A204.1 (cell line): ENCODE measurements around the gene MGAM2.
A peak's percentile ranks its signal among the peaks of the same experiment; 100 is the strongest.

Source experiments
- FAIRE-seq: peaks from 2 replicates; lab custom pipeline; 2012; peaks lifted over from hg19 to GRCh38; lab: Jason Lieb, UNC

Gene MGAM2

DNA sequence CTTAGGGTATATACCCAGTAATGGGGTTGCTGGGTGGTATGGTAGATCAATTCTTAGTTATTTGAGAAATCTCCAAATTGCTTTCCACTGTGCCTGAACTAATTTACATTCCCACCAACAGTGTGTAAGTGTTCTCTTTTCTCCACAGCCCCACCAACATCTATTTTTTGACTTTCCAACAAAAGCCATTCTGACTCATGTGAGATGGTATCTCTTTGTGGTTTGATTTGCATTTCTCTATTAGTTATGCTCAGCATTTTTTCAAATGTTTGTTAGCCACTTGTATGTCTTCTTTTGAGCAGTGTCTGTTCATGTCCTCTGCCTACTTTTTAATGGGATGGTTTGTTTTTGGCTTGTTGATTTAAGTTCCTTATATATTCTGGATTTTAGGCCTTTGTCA is 66.4 kb downstream of the MGAM2 start:
- no peak for FAIRE-seq

DNA sequence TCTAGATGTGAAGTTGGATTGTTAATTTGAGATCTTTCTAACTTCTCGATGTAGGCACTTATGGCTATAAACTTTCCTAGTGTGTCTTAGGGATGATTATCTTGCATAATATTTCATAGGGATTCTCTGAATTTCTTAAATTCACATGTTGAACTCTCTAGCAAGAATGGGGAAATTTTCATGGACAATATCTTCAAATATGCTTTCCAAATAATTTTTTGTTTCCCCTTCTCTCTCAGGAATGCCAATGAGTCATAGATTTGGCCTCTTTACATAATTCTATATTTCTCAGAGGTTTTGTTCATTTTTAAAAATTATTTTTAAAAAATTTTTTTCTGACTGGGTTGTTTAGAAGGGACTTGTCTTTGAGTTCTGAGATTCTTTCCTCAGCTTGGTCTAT is 68.9 kb downstream of the MGAM2 start:
- no peak for FAIRE-seq

- no peak for FAIRE-seq
These were observed 69.7 kb downstream of the MGAM2 start for GRCh38 chr7:142181211-142181610.

GRCh38 chr7:142181966-142182365 is 70.4 kb downstream of the MGAM2 start:
- no peak for FAIRE-seq

GRCh38 chr7:142185069-142185468 is 73.6 kb downstream of the MGAM2 start:
- FAIRE-seq: no peak

- no peak for FAIRE-seq
These were observed 74.3 kb downstream of the MGAM2 start for GRCh38 chr7:142185801-142186200.

DNA sequence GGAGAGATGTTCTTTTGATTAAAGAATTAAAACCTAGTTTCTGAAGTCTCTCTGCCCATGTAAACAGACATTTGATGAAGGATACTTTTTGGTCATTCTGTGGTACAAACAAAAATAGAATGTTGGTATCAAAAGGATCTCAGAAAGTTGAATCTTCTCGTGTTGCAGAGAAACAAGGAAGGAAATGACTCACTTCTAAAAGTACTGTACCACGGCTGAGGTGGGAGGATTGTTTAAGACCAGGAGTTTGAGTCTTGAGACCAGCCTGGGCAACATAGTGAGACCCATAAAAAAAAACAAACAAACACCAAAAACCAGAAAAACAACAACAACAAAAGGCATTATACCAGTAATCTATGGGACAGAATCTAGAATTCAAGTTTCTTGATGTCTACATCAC is 76.6 kb downstream of the MGAM2 start:
- FAIRE-seq: no peak

DNA sequence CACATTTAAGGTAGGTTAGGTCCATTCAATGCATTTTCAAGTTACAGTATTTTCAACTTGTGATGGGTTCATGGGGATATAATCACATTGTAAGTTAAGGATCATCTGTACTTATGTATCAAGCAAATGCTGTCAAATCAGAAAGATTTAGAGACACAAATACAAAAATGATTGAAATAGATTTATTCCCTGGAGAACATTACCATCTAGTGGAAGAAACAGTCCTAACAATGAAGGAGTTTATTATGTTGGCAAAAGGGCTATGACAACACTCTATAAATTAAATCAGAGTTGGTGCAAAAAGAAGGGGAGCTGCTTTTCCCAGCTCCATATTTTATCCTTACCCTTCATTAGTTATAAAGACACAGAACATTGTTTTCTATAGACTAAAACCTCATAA is 77.3 kb downstream of the MGAM2 start:
- peak; percentile 87 for FAIRE-seq

DNA sequence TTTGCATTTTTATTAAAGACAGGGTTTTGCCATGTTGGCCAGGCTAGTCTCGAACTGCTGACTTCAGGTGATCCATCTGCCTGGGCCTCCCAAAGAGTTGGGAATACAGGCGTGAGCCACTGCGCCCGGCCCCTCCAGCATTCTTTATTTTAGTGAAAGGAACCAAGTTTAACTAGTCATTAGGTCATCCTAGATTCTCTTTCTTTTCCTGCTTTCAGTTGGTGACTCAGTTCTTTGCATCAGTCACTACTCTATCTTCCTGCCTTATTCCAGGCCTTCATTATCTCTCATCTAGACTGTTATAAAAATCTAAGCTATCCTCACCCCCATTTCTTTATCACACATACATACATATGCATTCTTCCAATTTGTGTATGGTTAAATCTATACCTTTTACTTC is 82.7 kb downstream of the MGAM2 start:
- no peak for FAIRE-seq

DNA sequence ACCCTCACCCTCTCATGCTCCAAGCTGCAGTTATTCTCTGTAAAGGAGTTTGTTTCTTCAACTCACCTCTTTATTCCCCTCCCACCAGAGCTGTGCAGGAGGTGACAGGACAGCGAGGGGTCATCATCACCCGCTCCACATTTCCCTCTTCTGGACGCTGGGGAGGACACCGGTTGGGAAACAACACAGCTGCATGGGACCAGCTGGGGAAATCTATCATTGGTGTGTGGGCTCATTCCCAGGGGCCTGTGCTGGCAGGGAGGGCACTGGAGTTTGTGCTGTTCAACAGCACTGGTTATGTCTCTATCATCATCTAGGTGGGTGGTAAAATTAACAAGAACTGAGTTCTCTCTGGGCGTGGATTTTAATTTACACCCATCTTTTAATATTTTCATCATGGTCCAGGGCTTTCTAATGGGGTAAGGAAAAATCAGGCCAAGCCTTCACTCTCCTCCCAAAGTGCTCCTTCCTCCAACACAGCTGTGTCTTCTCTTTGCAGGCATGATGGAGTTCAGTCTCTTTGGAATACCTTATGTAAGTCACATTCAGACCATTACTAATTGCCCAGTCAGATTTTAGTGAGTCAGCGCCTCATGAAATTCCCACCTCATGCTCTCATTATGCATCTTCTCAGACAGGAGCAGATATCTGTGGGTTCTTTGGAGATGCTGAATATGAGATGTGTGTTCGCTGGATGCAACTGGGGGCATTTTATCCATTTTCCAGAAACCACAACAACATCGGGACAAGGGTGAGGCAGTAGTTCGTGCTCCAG is 84.7 kb downstream of the MGAM2 start:
- no peak for FAIRE-seq

DNA sequence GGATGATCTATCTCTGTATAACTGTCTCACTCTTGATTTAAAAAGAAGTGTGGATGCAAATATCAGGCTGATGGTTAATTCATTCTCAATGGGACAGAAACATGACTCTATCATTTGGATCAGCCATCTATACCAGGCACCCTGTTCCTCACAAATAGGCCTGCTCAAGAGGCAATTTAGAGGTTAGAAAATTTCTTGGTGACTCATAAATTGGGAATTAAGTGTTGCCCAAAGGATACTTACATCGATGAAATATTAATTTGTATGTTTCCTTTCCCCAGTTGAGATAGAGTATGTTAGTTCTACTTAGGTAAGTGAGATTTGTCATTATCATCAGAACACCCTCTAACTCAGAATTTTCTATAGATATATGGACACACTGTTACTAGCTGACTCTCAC is 88.7 kb downstream of the MGAM2 start:
- no peak for FAIRE-seq

GRCh38 chr7:142228537-142229104 is 117.1 kb downstream of the MGAM2 start:
- FAIRE-seq: no peak

DNA sequence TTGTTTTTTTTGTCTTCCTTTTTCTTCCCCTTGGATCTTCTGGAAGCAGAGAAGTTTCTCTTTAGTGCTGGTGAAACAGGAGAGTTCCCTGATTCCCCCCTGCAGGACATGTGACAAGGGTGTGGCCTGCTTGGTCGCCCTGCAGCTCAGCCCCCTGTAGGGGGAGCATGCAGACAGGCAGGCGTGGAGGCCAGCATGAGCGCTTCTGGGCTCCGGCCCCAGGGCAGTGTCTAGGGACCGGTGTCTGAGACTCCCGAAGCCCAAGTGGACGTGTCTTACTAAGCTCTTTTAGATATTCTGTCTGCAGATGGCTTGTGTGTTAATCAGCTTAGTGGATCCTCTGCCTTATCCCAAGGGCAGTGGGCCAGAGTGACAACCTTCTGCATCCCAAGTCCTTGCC is 120.2 kb downstream of the MGAM2 start:
- FAIRE-seq: no peak

DNA sequence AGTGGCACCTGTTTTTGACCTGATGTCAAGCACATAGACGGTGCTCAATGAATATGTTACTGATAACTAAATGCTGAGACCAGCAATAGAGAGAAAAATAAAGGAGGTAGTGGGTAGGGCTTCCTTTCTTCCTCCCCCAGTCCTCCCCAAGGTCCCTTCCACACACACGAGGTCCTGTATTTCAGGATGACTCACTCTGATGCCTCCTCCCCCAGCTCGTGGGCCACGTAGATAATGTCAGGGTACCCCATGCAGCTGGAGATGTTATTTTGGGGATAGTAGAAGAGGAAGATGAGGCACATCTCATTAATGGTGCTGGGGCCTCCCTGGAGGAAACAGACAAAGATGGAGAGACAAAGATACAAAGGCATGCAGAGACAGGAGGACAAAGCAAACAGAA is 129.0 kb downstream of the MGAM2 start:
- FAIRE-seq: no peak

GRCh38 chr7:142243823-142244222 is 132.3 kb downstream of the MGAM2 start:
- no peak for FAIRE-seq

GRCh38 chr7:142248166-142249160 is 136.9 kb downstream of the MGAM2 start:
- no peak for FAIRE-seq

- peak; percentile 70 for FAIRE-seq
These were observed 138.4 kb downstream of the MGAM2 start for GRCh38 chr7:142249918-142250317.

- no peak for FAIRE-seq
These were observed 139.2 kb downstream of the MGAM2 start for GRCh38 chr7:142250705-142251104.

- no peak for FAIRE-seq
These were observed 146.4 kb downstream of the MGAM2 start, which contains the start of gene PRSS58 for GRCh38 chr7:142257958-142258357. PRSS58 (minus strand) TSS chr7:142258058; CDS start chr7:142257707, 351 bp downstream.

DNA sequence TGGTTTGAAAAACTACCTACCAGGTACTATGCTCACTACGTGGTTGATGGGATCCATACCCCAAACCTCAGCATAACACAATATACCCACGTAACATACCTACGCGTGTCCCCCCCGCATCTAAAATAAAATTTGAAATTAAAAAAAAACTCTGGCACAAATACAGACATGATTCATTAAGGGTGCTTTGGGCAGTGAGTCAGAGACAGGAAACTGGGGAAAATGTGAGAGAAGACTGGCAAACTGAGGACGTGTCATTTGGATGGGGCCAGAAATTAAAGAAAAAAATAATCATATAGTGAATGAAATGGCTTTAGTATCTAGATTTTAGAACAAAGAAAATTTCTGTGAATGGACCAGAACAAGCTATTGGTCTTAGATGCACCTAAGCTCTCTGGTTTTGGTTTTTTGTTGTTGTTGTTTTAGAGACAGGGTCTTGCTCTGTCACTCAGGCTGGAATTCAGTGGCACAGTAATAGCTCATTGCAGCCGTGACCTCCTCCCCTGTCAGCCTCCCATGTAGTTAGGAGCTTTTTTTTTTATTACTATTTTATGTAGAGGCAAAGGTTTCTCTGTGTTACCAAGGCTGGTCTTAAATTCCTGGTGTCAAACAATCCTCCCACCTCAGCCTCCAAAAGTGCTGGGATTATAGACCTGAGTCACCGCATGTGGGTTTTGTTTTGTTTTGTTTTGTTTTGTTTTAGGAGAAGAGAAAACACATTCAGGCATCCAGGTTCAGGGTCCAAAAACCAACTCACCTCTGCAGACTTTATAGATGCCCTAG is 152.3 kb downstream of the MGAM2 start:
- no peak for FAIRE-seq
